SHP77 treated with DMSO at 0.1 percent for 48 hours (cell line): ENCODE measurements around the gene CIDEB.
"Not testable (repeated sequence)": the region's sequence is repeated elsewhere in the genome, so short reads cannot be mapped to it uniquely, and the experiment has no call there.

ENCODE experiments used
- DNase-seq: peaks from one replicate; lab custom pipeline; 2025; lab: John Stamatoyannopoulos, UW

CIDEB gene

GRCh38 chr14:24307575-24308341 lies at the start of gene CIDEB:
CIDEB (minus strand) TSS chr14:24307977; CDS start chr14:24307858, 119 bp downstream.
- DNase-seq = no peak

- DNase-seq = no peak
Observed at GRCh38 chr14:24356208-24356607, 48.4 kb upstream of the CIDEB start.

DNA sequence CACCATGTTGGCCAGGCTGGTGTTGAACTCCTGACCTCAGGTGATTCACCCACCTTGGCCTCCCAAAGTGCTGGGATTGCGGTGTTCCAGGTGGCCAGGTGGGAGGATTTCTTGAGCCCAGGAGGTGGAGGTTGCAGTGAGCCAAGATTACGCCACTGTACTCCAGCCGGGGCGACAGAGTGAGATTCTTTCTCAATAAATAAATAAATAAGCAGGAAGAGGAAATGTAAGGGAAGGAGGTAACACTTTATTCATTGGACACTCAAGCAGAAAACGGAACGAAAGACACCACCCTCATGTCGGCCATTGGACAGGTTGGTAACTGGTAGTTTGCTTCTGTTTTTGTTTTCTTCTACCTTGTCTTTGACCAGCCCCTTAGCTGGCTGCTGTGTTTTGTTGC lies 47.2 kb upstream of the CIDEB start:
- DNase-seq = no peak

- DNase-seq = not testable (repeated sequence)
Observed at GRCh38 chr14:24354482-24354825, 46.7 kb upstream of the CIDEB start.

GRCh38 chr14:24353559-24354481 lies 46.0 kb upstream of the CIDEB start:
- DNase-seq = no peak

DNA sequence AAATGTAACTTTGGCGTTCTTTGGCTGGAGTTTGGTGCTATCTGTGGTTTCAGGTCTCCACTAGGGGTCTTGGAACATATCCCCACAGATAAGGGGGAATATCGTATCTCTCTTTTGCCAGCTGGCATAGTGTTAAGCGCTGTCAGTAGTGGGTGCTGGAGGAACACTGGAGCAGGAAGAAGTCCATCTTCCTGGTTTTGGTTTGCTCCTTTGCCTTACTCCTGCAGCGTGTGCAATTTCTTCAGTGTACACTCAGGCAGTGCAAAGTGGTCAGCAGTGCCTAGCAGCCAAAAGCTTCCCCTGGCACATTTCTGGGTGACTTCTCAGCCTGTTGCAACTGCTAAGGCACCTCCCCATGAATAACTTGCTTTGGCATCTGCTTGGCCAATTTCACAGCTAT lies 43.7 kb upstream of the CIDEB start:
- DNase-seq = no peak

DNA sequence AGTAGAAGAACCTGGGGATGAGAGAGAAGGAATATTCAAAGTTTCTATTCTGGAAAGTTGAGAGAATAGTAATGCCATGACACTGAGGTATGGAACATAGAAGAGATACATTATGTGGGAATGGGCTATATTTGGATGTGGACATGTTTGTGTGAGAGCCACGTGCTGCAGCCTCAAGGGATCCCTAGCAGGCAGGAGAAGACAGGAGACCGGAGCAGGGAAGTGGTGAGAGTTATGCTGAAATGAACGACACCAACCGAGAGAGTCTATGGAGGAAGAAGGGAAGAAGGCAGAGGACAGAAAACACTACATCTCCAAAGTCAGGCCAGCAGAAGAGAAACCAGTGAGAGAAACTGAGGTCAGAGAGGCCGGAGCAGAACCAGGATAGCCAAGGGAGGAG lies 42.0 kb upstream of the CIDEB start:
- no peak for DNase-seq

DNA sequence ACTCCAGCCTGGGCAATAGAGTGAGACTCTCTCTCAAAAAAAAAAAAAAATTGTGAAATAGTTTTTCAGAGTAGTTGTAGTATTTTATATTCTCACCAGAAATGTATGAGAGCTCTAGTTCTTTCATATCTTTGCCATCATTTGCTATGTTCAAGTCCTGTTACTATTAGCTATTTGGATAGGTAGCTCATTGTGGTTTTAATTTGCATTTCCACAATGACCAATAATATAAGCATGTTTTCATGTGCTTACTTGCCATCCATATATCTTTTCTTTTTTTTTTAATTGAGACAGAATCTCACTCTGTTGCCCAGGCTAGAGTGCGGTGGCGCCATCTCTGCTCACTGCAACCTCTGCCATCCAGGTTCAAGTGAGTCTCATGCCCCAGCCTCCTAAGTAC lies 40.4 kb upstream of the CIDEB start:
- DNase-seq = no peak

DNA sequence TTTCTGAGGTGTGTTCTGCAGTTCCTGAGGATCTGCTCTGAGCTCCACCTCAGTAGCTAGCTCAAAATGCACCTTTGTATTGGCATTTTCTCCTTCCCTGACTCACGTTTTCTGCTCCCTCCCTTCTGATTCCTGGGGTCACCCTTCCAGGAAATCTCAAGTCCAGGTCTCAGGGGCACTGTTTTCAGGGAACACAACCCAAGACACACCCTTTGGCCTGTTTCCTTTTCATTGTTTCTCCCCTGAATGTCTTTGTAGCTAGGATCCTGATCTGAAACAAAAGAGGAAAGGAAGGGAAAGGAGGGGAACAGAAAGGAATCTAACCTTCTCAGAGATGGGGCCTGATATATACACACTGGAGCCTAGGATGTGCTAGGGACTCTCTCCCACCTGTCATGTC lies 39.4 kb upstream of the CIDEB start:
- no peak for DNase-seq

DNA sequence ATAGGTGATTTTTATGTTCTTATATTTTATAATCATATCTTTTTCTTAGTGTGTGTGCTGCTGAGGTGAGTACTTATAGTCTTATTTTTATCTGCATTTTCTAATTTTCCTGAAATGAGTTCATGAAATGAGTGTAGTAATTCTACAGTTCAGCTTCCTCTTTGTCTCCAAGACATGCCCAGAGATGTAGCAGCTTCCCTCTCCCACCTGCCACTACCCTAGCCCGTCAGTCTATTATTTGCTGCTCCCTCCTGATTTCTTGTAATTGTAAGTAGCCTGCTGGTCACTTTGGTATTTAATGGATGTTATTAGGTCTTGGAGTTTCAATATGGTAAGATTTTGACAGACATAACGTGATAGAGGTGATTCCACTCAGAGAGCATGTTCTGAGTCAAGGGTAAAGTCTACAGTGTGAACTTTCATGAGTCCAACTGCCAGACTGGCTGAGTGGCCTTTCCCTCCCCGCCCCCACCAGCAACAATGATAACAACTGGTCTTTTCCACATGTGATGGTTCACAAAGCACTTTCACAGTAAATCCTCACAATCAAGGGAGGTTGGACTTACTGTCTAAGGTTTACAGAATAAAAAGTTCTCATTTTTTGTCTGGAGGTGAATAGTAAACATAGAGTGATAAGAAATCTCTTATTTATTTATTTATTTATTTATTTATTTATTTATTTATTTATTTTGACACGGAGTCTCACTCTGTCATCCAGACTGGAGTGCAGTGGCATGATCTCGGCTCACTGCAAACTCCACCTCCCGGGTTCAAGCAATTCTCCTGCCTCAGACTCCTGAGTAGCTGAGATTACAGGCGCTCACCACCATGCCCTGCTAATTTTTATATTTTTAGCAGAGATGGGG lies 36.3 kb upstream of the CIDEB start:
- no peak for DNase-seq

DNA sequence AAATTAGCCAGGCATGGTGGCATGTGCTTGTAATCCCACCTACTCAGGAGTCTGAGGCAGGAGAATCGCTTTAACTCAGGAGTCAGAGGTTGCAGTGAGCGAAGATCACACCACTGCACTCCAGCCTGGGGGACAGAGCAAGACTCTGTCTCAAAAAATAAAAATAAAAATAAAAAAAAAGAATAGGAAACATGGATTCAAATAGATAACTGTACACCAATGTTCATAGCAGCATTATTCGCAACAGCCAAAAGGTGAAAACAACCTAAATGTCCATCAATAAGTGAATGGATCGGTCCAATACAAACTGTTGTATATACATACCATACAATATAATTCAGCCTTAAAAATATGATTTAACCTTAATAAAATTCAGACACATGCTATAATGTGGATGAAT lies 35.1 kb upstream of the CIDEB start:
- DNase-seq = no peak

- DNase-seq = no peak
Observed at GRCh38 chr14:24340606-24341005, 32.8 kb upstream of the CIDEB start.

- no peak for DNase-seq
Observed at GRCh38 chr14:24339284-24340151, 31.7 kb upstream of the CIDEB start, which contains the start of gene RIPK3. RIPK3 (minus strand) TSS chr14:24339991; CDS start chr14:24339826, 165 bp downstream.

DNA sequence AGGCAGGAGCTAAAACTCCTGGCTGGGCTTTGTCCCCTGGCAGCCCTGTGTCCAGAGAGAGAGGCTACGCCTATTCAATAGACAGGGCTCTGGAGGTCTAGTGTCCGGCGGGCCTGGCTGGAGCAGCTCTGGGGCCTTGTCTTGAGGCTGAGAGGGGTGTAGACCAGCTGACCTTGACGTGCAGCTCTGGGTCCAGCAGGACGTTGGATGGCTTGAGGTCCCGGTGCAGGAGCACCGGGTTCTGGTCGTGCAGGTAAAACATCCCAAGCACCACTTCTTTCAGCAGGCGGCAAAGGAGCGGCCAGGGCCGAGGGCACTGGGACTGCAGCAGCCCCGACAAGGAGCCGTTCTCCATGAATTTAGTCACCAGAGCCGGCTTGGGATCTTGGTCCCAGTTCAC lies 31.1 kb upstream of the CIDEB start:
- DNase-seq = no peak

DNA sequence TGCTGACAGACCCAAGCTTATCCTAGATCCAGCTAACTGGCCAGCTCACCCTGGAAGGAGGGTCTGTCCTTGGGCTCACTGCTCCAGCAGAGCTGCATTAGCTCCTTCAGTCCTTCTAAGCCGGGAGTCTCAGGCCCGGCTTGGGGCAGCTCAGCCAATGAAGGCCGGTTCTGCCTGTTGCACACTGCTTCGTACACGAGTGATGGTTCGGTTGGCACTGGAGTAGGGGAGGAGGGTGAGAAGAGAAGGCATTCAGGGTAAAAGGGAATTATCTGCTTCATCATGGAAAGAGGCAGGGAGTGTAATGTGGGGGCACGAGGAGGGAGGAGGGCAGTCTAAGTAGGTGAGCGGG lies 30.0 kb upstream of the CIDEB start:
- no peak for DNase-seq

GRCh38 chr14:24337144-24337823 lies 29.5 kb upstream of the CIDEB start:
- DNase-seq = no peak

- no peak for DNase-seq
Observed at GRCh38 chr14:24335461-24336171, 27.8 kb upstream of the CIDEB start.

DNA sequence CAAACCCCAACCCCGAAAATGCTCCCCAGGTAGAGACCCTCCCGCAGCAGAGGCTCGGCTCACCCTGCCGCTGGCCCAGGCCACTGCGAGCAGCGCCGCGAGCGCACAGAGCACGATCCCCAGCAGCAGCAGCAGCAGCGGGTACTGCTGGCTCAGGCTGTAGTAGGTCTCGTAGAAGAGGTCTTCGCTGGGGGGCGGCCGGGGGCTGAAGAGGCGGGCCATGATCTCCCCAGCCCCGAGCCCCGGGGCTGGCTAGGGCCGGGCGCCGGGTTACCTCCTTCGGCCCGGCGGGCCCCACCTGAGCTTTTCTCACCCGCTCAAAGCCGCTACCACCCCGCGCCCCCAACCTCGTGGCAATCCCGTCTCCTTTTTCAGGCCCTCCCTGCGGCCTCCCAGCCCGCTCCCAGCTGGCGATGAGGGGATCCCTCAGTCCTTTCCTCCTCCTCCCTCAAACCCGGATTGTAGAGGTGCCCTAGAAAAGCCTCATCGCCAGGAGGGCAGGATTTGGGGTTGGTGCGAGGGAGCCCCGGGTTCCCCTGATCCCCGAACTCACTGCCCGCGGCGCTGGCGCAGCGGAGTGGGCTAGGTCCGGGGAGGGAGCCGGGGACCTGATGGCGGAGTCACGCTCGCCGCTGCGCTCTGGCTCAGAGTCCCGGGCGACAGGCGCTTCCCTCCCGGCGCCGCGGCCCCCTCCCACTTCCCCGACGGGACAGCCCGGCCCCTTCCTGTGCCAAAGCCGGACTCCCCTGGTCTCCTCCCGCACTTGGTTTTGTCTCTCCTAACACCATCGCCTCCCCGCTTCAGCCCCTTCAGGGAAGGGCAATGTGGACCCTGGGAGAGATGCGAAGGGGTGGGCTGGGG lies 26.9 kb upstream of the CIDEB start, which contains the start of gene ADCY4:
ADCY4 (minus strand) TSS at position 641 of the 861 bp plus-strand sequence; CDS start at position 222, 419 bp downstream.
- no peak for DNase-seq
